ENCODE results near the gene SH3D21.

Gene SH3D21

GRCh38 chr1:36365381-36365780, 59.2 kb downstream of the SH3D21 start:
- peak in 2 of 3 donors; percentile 57 to 58 for DNase-seq
- Histone ChIP-seq H3K27me3 (replicated peaks in 2 of 5; ENCODE audit: control insufficient read depth in 4 of 5, insufficient read depth in 5 of 5, low read length in 4 of 5) (no peaks in the 10 kb centered on the region), H3K27ac (ENCODE audit: insufficient read depth in 1 of 2, low read depth in 1 of 2, low read length in 2 of 2, poor library complexity in 1 of 2, severe bottlenecking in 2 of 2) (peak overlapping the region in 1 of 2 experiments; percentile 58), H3K4me3 (ENCODE audit: control insufficient read depth in 1 of 7, extremely low read depth in 1 of 7, insufficient read depth in 4 of 7, low read depth in 2 of 7, low read length in 6 of 7) (no peak overlapping the region), H3K4me1 (ENCODE audit: control extremely low read depth in 1 of 4, control insufficient read depth in 4 of 4, insufficient read depth in 4 of 4, low read length in 3 of 4) (peaks cover 0 to 43% (median 40%) of the 10 kb centered on the region in 4 experiments), H3K36me3 (ENCODE audit: control insufficient read depth in 4 of 4, insufficient read depth in 4 of 4, low read length in 3 of 4) (peaks cover 0 to 33% (median 23%) of the 10 kb centered on the region in 4 experiments), H3K9me3 (ENCODE audit: control extremely low read depth in 1 of 5, control insufficient read depth in 4 of 5, insufficient read depth in 2 of 5, low read depth in 1 of 5, low read length in 4 of 5) (no peaks in the 10 kb centered on the region)
- POLR2A ChIA-PET: interaction anchor here (1.0 to 1.2 kb wide), 2 partner anchors 21 to 47 kb away, joined by 3 to 4 read pairs; no protein-coding TSS in a partner anchor
- WGBS (ENCODE audit: insufficient coverage): no CpG with 5 or more reads among the region's 1 CpG
- CTCF ChIA-PET: interaction anchor here (3.0 kb wide), 1 partner anchor 21 kb away, joined by 24 read pairs; no protein-coding TSS in a partner anchor

- peaks cover 0 to 26% (median 17%) of the 10 kb centered on the region in 4 experiments for H3K36me3 ChIP-seq (ENCODE audit: control insufficient read depth in 4 of 4, insufficient read depth in 4 of 4, low read length in 3 of 4)
- ChIA-PET CTCF (interaction anchor here (0.7 to 4.4 kb wide), 8 partner anchors 21 to 60 kb away, joined by 3 to 32 read pairs (median 4); partner anchors contain the start of genes LSM10 and SH3D21), POLR2A (interaction anchor here (0.6 to 1.2 kb wide), 3 partner anchors 18 to 71 kb away, joined by 3 to 4 read pairs (median 4); no protein-coding TSS in a partner anchor)
- peak overlapping the region in 2 of 7 experiments; percentile 28 to 54 for H3K4me3 ChIP-seq (ENCODE audit: control insufficient read depth in 1 of 7, extremely low read depth in 1 of 7, insufficient read depth in 4 of 7, low read depth in 2 of 7, low read length in 6 of 7)
- H3K27ac ChIP-seq (ENCODE audit: insufficient read depth in 1 of 2, low read depth in 1 of 2, low read length in 2 of 2, poor library complexity in 1 of 2, severe bottlenecking in 2 of 2): peak overlapping the region; percentile 29 to 41
- no peaks in the 10 kb centered on the region for H3K27me3 ChIP-seq (replicated peaks in 2 of 5; ENCODE audit: control insufficient read depth in 4 of 5, insufficient read depth in 5 of 5, low read length in 4 of 5)
- peaks cover 0 to 47% (median 43%) of the 10 kb centered on the region in 4 experiments for H3K4me1 ChIP-seq (ENCODE audit: control extremely low read depth in 1 of 4, control insufficient read depth in 4 of 4, insufficient read depth in 4 of 4, low read length in 3 of 4)
- DNase-seq: peak; percentile 93 to 98 (median 97)
- no peaks in the 10 kb centered on the region for H3K9me3 ChIP-seq (ENCODE audit: control extremely low read depth in 1 of 5, control insufficient read depth in 4 of 5, insufficient read depth in 2 of 5, low read depth in 1 of 5, low read length in 4 of 5)
- 52% methylated on average over 16 of the region's 18 CpGs for WGBS (ENCODE audit: insufficient coverage)
These were observed 60.0 kb downstream of the SH3D21 start for GRCh38 chr1:36366091-36366661.

- ChIA-PET POLR2A (interaction anchor here (0.9 to 1.2 kb wide), 3 partner anchors 13 to 17 kb away, joined by 3 to 4 read pairs (median 3); no protein-coding TSS in a partner anchor), CTCF (interaction anchor here (0.5 to 4.4 kb wide), 14 partner anchors 11 to 126 kb away, joined by 3 to 32 read pairs (median 6); partner anchors contain the start of gene LSM10)
- Histone ChIP-seq H3K27me3 (replicated peaks in 2 of 5; ENCODE audit: control insufficient read depth in 4 of 5, insufficient read depth in 5 of 5, low read length in 4 of 5) (no peaks in the 10 kb centered on the region), H3K9me3 (ENCODE audit: control extremely low read depth in 1 of 5, control insufficient read depth in 4 of 5, insufficient read depth in 2 of 5, low read depth in 1 of 5, low read length in 4 of 5) (no peaks in the 10 kb centered on the region), H3K4me1 (ENCODE audit: control extremely low read depth in 1 of 4, control insufficient read depth in 4 of 4, insufficient read depth in 4 of 4, low read length in 3 of 4) (peaks cover 0 to 56% (median 49%) of the 10 kb centered on the region in 4 experiments), H3K36me3 (ENCODE audit: control insufficient read depth in 4 of 4, insufficient read depth in 4 of 4, low read length in 3 of 4) (peaks cover 0 to 17% (median 10%) of the 10 kb centered on the region in 4 experiments), H3K4me3 (ENCODE audit: control insufficient read depth in 1 of 7, extremely low read depth in 1 of 7, insufficient read depth in 4 of 7, low read depth in 2 of 7, low read length in 6 of 7) (no peak overlapping the region), H3K27ac (ENCODE audit: insufficient read depth in 1 of 2, low read depth in 1 of 2, low read length in 2 of 2, poor library complexity in 1 of 2, severe bottlenecking in 2 of 2) (peak overlapping the region in 1 of 2 experiments; percentile 10)
- peak in 2 of 3 donors; percentile 36 to 42 for DNase-seq
- WGBS (ENCODE audit: insufficient coverage): 37% methylated on average over 5 of the region's 5 CpGs
These were observed 60.9 kb downstream of the SH3D21 start for GRCh38 chr1:36367066-36367465.

- ChIA-PET POLR2A (interaction anchor here (0.9 kb wide), 2 partner anchors 13 to 17 kb away, joined by 3 to 4 read pairs; no protein-coding TSS in a partner anchor), CTCF (interaction anchor here (0.7 to 4.4 kb wide), 15 partner anchors 10 to 67 kb away, joined by 3 to 32 read pairs (median 5); partner anchors contain the start of genes LSM10 and SH3D21)
- H3K27ac ChIP-seq (ENCODE audit: insufficient read depth in 1 of 2, low read depth in 1 of 2, low read length in 2 of 2, poor library complexity in 1 of 2, severe bottlenecking in 2 of 2): no peak overlapping the region
- WGBS (ENCODE audit: insufficient coverage): 100% methylated on average over 2 of the region's 4 CpGs
- peaks cover 4 to 63% (median 56%) of the 10 kb centered on the region in 4 experiments for H3K4me1 ChIP-seq (ENCODE audit: control extremely low read depth in 1 of 4, control insufficient read depth in 4 of 4, insufficient read depth in 4 of 4, low read length in 3 of 4)
- H3K27me3 ChIP-seq (replicated peaks in 2 of 5; ENCODE audit: control insufficient read depth in 4 of 5, insufficient read depth in 5 of 5, low read length in 4 of 5): no peaks in the 10 kb centered on the region
- H3K4me3 ChIP-seq (ENCODE audit: control insufficient read depth in 1 of 7, extremely low read depth in 1 of 7, insufficient read depth in 4 of 7, low read depth in 2 of 7, low read length in 6 of 7): no peak overlapping the region
- DNase-seq: no peak
- H3K36me3 ChIP-seq (ENCODE audit: control insufficient read depth in 4 of 4, insufficient read depth in 4 of 4, low read length in 3 of 4): peaks cover 0 to 11% (median 3%) of the 10 kb centered on the region in 4 experiments
- H3K9me3 ChIP-seq (ENCODE audit: control extremely low read depth in 1 of 5, control insufficient read depth in 4 of 5, insufficient read depth in 2 of 5, low read depth in 1 of 5, low read length in 4 of 5): no peaks in the 10 kb centered on the region
These were observed 61.6 kb downstream of the SH3D21 start for GRCh38 chr1:36367798-36368197.

GRCh38 chr1:36369061-36369861, 63.1 kb downstream of the SH3D21 start:
- Histone ChIP-seq H3K36me3 (ENCODE audit: control insufficient read depth in 4 of 4, insufficient read depth in 4 of 4, low read length in 3 of 4) (peaks cover 0 to 11% (median 0%) of the 10 kb centered on the region in 4 experiments), H3K9me3 (ENCODE audit: control extremely low read depth in 1 of 5, control insufficient read depth in 4 of 5, insufficient read depth in 2 of 5, low read depth in 1 of 5, low read length in 4 of 5) (no peaks in the 10 kb centered on the region), H3K27me3 (replicated peaks in 2 of 5; ENCODE audit: control insufficient read depth in 4 of 5, insufficient read depth in 5 of 5, low read length in 4 of 5) (no peaks in the 10 kb centered on the region), H3K4me3 (ENCODE audit: control insufficient read depth in 1 of 7, extremely low read depth in 1 of 7, insufficient read depth in 4 of 7, low read depth in 2 of 7, low read length in 6 of 7) (no peak overlapping the region), H3K4me1 (ENCODE audit: control extremely low read depth in 1 of 4, control insufficient read depth in 4 of 4, insufficient read depth in 4 of 4, low read length in 3 of 4) (peaks cover 13 to 78% (median 71%) of the 10 kb centered on the region in 4 experiments), H3K27ac (ENCODE audit: insufficient read depth in 1 of 2, low read depth in 1 of 2, low read length in 2 of 2, poor library complexity in 1 of 2, severe bottlenecking in 2 of 2) (peak overlapping the region in 1 of 2 experiments; percentile 43)
- CTCF ChIA-PET: interaction anchor here (0.7 to 4.4 kb wide), 14 partner anchors 9 to 66 kb away, joined by 3 to 32 read pairs (median 3); partner anchors contain the start of gene LSM10
- POLR2A ChIA-PET: interaction anchor here (0.9 to 1.8 kb wide), 4 partner anchors 17 to 29 kb away, joined by 3 to 7 read pairs (median 4); partner anchors contain the start of gene STK40
- WGBS (ENCODE audit: insufficient coverage): 52% methylated on average over 7 of the region's 7 CpGs
- DNase-seq: peak; percentile 86 to 94 (median 93)
